HCT116 (cell line): Measurements from ENCODE around the gene KCNK1. TPM values are rescaled to one million over a fixed set of nuclear protein-coding genes. Genes with fewer than 3 reads are reported as not detected.

Experiments
- ATAC-seq: fragments of 200-7000 bp; cut with Tn5 transposase; 2 replicates; pipeline ENCODE4 v1.9.1; 2020; ENCODE audit warnings: mild to moderate bottlenecking, moderate library complexity
- BruUV-seq: library from RNA; stranded (reverse); fragments of 400-500 nt; replicated peaks from 2 replicates; lab custom pipeline; 2021; lab: Mats Ljungman, UMichigan
- CTCF ChIA-PET: fragments of 300-600 bp; sonication (Branson Sonifier 250); formaldehyde crosslinking; loops from one replicate; lab custom pipeline; 2021; ENCODE audit warnings: antibody characterized with exemption; lab: Charles Lee
- POLR2A ChIA-PET: fragments of 300-600, 350-600 bp; sonication (Branson Sonifier 250); formaldehyde crosslinking; loops from one replicate; lab custom pipeline; 2021; ENCODE audit warnings: antibody characterized with exemption; lab: Charles Lee
- RAD21 ChIA-PET, 2 experiments: fragments of 300-600 bp; sonication (Branson Sonifier 250); formaldehyde crosslinking; loops; one replicate each; lab custom pipeline; 2023; ENCODE audit warnings: low total read pairs in 2 of 2; ENCODE audit not compliant: uncharacterized antibody in 2 of 2, unreplicated experiment in 2 of 2, low non-redundant PET in 1 of 2; lab: Charles Lee
- DNase-seq: peaks from one replicate; pipeline ENCODE4 v3.0.0-alpha.2; 2010; ENCODE audit warnings: low read depth, low spot score
- H2AFZ ChIP-seq: fragments of 200-600 bp; shearing (Covaris generic), sonication (generic); 2 replicates; pipeline ENCODE4 v1.6.1; 2017; ENCODE audit warnings: low read depth, mixed run types, mixed read lengths, antibody characterized with exemption, low read length; ENCODE audit not compliant: poor library complexity, severe bottlenecking
- H3K27ac ChIP-seq: 2 replicates; pipeline ENCODE4 v1.5.1; 2012; ENCODE audit warnings: low read depth, low read length
- H3K27me3 ChIP-seq: fragments of 200-600 bp; sonication (generic); 2 replicates; pipeline ENCODE4 v1.6.1; 2016; ENCODE audit warnings: mixed run types, low read length, mixed read lengths; ENCODE audit not compliant: insufficient read depth
- H3K36me3 ChIP-seq, 2 experiments: fragments of 200-500 bp in 1 of 2; fragments of 200-600 bp in 1 of 2; sonication (Bioruptor generic) in 1 of 2; sonication (generic) in 1 of 2; 2 replicates each; pipeline versions ENCODE4 v1.5.1 to v1.6.1; 2014 to 2016; ENCODE audit warnings: low read length in 2 of 2, inconsistent platforms in 1 of 2, mixed read lengths in 1 of 2, mixed run types in 1 of 2; ENCODE audit not compliant: insufficient read depth in 2 of 2, control insufficient read depth in 1 of 2
- H3K4me1 ChIP-seq, 2 experiments: fragments of 200-600 bp in 1 of 2; sonication (generic) in 1 of 2; 2 replicates each; pipeline versions ENCODE4 v1.5.1 to v1.6.1; 2012 to 2017; ENCODE audit warnings: low read length in 2 of 2, inconsistent platforms in 1 of 2, mild to moderate bottlenecking in 1 of 2, mixed read lengths in 1 of 2, mixed run types in 1 of 2, moderate library complexity in 1 of 2; ENCODE audit not compliant: insufficient read depth in 2 of 2, control insufficient read depth in 1 of 2
- H3K4me2 ChIP-seq: fragments of 200-600 bp; sonication (generic); 2 replicates; pipeline ENCODE4 v1.6.1; 2017; ENCODE audit warnings: mixed run types, low read length, mixed read lengths
- H3K4me3 ChIP-seq, 2 experiments: fragments of 200-600 bp in 1 of 2; sonication (generic) in 1 of 2; replicated peaks in 1 of 2; 2 replicates each; pipeline ENCODE4 v1.5.1; 2011 to 2016; ENCODE audit warnings: low read length in 2 of 2, control low read depth in 1 of 2, low read depth in 1 of 2, mild to moderate bottlenecking in 1 of 2, mixed read lengths in 1 of 2, mixed run types in 1 of 2
- H3K79me2 ChIP-seq: fragments of 200-600 bp; sonication (generic); 2 replicates; pipeline ENCODE4 v1.6.1; 2017; ENCODE audit warnings: mild to moderate bottlenecking, mixed run types, low read length, moderate library complexity, mixed read lengths; ENCODE audit not compliant: insufficient read depth
- H3K9ac ChIP-seq: fragments of 200-600 bp; sonication (generic); 2 replicates; pipeline ENCODE4 v1.6.1; 2016; ENCODE audit warnings: low read length, mixed read lengths
- H3K9me2 ChIP-seq: fragments of 200-600 bp; sonication (generic), shearing (Covaris generic); 2 replicates; pipeline ENCODE4 v1.6.1; 2017; ENCODE audit warnings: mixed run types, mild to moderate bottlenecking, moderate library complexity; ENCODE audit not compliant: insufficient read depth
- H3K9me3 ChIP-seq, 2 experiments: fragments of 200-500 bp in 1 of 2; fragments of 200-600 bp in 1 of 2; sonication (Bioruptor generic) in 1 of 2; sonication (generic) in 1 of 2; 2 replicates each; pipeline ENCODE4 v1.6.1; 2014 to 2017; ENCODE audit warnings: low read length in 2 of 2, mixed read lengths in 2 of 2, inconsistent platforms in 1 of 2, low read depth in 1 of 2, mild to moderate bottlenecking in 1 of 2, mixed run types in 1 of 2, moderate library complexity in 1 of 2; ENCODE audit not compliant: control insufficient read depth in 1 of 2, insufficient read depth in 1 of 2
- H4K20me1 ChIP-seq: fragments of 200-600 bp; sonication (generic), shearing (Covaris generic); 2 replicates; pipeline ENCODE4 v1.6.1; 2017; ENCODE audit warnings: mixed run types, mild to moderate bottlenecking, moderate library complexity; ENCODE audit not compliant: insufficient read depth
- CBX3 ChIP-seq: IDR thresholded peaks from 2 replicates; pipeline ENCODE4 v1.6.1; 2012; ENCODE audit warnings: low read depth
- CTCF ChIP-seq, 3 experiments: fragments of 200-600 bp in 1 of 3; sonication (generic) in 1 of 3; IDR thresholded peaks in 2 of 3; conservative IDR thresholded peaks in 1 of 3; 2 replicates each; pipeline ENCODE4 v1.5.1; 2012 to 2017; ENCODE audit warnings: low read depth in 2 of 3, low read length in 2 of 3, antibody characterized with exemption in 1 of 3, borderline replicate concordance in 1 of 3, control low read depth in 1 of 3, mild to moderate bottlenecking in 1 of 3, mixed read lengths in 1 of 3, mixed run types in 1 of 3, moderate library complexity in 1 of 3; ENCODE audit not compliant: insufficient read depth in 1 of 3
- ELF1 ChIP-seq: IDR thresholded peaks from 2 replicates; pipeline ENCODE4 v1.6.1; 2012; ENCODE audit warnings: low read depth, borderline replicate concordance
- EZH2phosphoT487 ChIP-seq: fragments of 200-600 bp; IDR thresholded peaks from 2 replicates; pipeline ENCODE4 v1.6.1; 2018; ENCODE audit warnings: antibody characterized with exemption, borderline replicate concordance
- FOSL1 ChIP-seq: IDR thresholded peaks from 2 replicates; pipeline ENCODE4 v1.6.1; 2012; ENCODE audit warnings: low read depth
- JUND ChIP-seq: IDR thresholded peaks from 2 replicates; pipeline ENCODE4 v1.6.1; 2012
- POLR2AphosphoS5 ChIP-seq: IDR thresholded peaks from 2 replicates; pipeline ENCODE4 v1.6.1; 2011; ENCODE audit warnings: mild to moderate bottlenecking, low read depth, low read length, moderate library complexity
- RAD21 ChIP-seq: IDR thresholded peaks from 2 replicates; pipeline ENCODE4 v1.6.1; 2012; ENCODE audit warnings: low read depth, mild to moderate bottlenecking
- REST ChIP-seq: IDR thresholded peaks from 2 replicates; pipeline ENCODE4 v1.6.1; 2012; ENCODE audit warnings: low read depth
- SIN3A ChIP-seq: IDR thresholded peaks from 2 replicates; pipeline ENCODE4 v1.6.1; 2012; ENCODE audit warnings: low read depth
- SRF ChIP-seq: IDR thresholded peaks from 2 replicates; pipeline ENCODE4 v1.6.1; 2012; ENCODE audit warnings: low read depth
- TCF7L2 ChIP-seq: IDR thresholded peaks from 2 replicates; pipeline ENCODE4 v1.7.0; 2011; ENCODE audit warnings: borderline replicate concordance, inconsistent platforms; ENCODE audit not compliant: insufficient read depth, insufficient read length; ENCODE audit errors: extremely low read depth
- ZNF274 ChIP-seq: fragments of 200-500 bp; sonication (Bioruptor generic); IDR thresholded peaks from 2 replicates; pipeline ENCODE4 v1.6.1; 2014; ENCODE audit warnings: mild to moderate bottlenecking, low read depth, low read length, inconsistent platforms
- intact Hi-C: fragments of 100-400 bp; cut with micrococcal nuclease; formaldehyde crosslinking; loops from 2 replicates; pipeline ENCODE4 v1.10.0; 2022
- total RNA-seq: library from RNA; stranded (reverse); gene quantifications from one replicate; pipeline ENCODE4 v1.2.1, GENCODE V29; 2021; ENCODE audit not compliant: unreplicated experiment
- TF ChIP-seq, protein P1 (sequence below): IDR thresholded peaks from 2 replicates; pipeline ENCODE4 v1.6.1; 2011; ENCODE audit warnings: mild to moderate bottlenecking, low read length, moderate library complexity; ENCODE audit not compliant: insufficient replicate concordance; ENCODE audit errors: extremely low read depth
- TF ChIP-seq, protein P2 (sequence below): IDR thresholded peaks from 2 replicates; pipeline ENCODE4 v1.6.1; 2012

The KCNK1 gene
- total RNA-seq, 1 experiment from 2014 or later, result 28.4 TPM

DNA sequence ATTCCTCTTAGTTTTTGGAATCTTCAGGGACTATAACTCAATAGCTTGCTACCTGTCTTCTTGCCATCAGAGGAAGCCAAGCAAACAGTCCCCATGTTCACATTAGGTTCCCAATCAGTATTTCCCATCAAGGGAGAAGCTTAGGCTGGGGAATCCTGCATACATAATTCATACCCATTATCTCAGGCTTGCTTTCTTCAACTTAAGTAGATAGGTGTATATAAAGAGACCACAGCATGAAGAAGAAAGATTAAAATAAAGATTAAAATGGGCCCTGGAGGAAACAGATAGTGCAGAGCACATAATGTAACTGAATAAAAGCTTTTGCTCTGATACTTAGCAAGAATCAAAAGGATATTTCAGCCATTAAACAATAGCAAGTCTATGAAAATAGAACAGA is 29.0 kb upstream of the KCNK1 start (continued):
- TF ChIP-seq, protein P1, sequence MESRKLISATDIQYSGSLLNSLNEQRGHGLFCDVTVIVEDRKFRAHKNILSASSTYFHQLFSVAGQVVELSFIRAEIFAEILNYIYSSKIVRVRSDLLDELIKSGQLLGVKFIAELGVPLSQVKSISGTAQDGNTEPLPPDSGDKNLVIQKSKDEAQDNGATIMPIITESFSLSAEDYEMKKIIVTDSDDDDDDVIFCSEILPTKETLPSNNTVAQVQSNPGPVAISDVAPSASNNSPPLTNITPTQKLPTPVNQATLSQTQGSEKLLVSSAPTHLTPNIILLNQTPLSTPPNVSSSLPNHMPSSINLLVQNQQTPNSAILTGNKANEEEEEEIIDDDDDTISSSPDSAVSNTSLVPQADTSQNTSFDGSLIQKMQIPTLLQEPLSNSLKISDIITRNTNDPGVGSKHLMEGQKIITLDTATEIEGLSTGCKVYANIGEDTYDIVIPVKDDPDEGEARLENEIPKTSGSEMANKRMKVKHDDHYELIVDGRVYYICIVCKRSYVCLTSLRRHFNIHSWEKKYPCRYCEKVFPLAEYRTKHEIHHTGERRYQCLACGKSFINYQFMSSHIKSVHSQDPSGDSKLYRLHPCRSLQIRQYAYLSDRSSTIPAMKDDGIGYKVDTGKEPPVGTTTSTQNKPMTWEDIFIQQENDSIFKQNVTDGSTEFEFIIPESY, result no peak
- TF ChIP-seq JUND, result no peak

DNA sequence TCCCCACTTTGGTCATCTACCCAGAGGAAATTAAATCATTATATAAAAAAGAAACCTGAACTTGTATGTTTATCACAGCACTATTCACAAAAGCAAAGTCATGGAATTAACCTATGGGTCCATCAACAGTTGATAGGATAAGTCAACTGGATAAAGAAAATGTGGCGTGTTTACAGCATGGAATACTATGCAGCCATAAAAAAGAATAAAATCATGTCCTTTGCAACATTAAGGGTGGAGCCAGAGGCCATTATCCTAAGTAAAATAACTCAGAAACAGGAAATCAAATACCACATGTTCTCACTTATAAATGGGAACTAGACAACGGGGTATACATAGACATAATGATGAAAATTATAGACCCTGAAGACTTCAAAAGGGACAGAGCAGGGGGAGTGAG is 27.6 kb upstream of the KCNK1 start:
- no peaks in the 10 kb centered on the region for H3K36me3 ChIP-seq
- H3K9ac ChIP-seq, result no peak overlapping the region
- ATAC-seq (no peak), DNase-seq (no peak)
- H3K4me2 ChIP-seq, result no peak overlapping the region
- H3K27me3 ChIP-seq, result no peaks in the 10 kb centered on the region
- intact Hi-C loops, result no loop called here
- no peaks in the 10 kb centered on the region for H3K9me2 ChIP-seq
- H2AFZ ChIP-seq, result no peak overlapping the region
- no peak overlapping the region for H3K4me3 ChIP-seq
- CTCF ChIA-PET, result no interaction called here
- POLR2A ChIA-PET, result no interaction called here
- H4K20me1 ChIP-seq, result no peaks in the 10 kb centered on the region
- no TSS peak for BruUV-seq
- RAD21 ChIA-PET, result no interaction called here
- H3K79me2 ChIP-seq, result no peaks in the 10 kb centered on the region
- H3K9me3 ChIP-seq, result no peaks in the 10 kb centered on the region
- H3K27ac ChIP-seq, result no peak overlapping the region
- H3K4me1 ChIP-seq, result no peaks in the 10 kb centered on the region
- no peak for TF ChIP-seq SIN3A
- no peak for TF ChIP-seq CTCF (IDR thresholded peaks at IDR 0.05 in 2 of 3, conservative IDR thresholded peaks at IDR 0.05 in 1 of 3; ENCODE audit: borderline replicate concordance in 1 of 3, insufficient read depth in 1 of 3, low read depth in 2 of 3, low read length in 2 of 3)
- no peak for TF ChIP-seq ZNF274
- TF ChIP-seq CBX3, result no peak
- TF ChIP-seq POLR2AphosphoS5, result no peak
- no peak for TF ChIP-seq ELF1
- no peak for TF ChIP-seq TCF7L2
- TF ChIP-seq, protein P2, sequence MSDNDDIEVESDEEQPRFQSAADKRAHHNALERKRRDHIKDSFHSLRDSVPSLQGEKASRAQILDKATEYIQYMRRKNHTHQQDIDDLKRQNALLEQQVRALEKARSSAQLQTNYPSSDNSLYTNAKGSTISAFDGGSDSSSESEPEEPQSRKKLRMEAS, result no peak
- no peak for TF ChIP-seq FOSL1
- TF ChIP-seq RAD21, result no peak
- TF ChIP-seq REST, result no peak
- no peak for TF ChIP-seq SRF
- TF ChIP-seq, protein P1, result no peak
- no peak for TF ChIP-seq EZH2phosphoT487
